ENCODE measurements around the gene SCN5A.

DNA sequence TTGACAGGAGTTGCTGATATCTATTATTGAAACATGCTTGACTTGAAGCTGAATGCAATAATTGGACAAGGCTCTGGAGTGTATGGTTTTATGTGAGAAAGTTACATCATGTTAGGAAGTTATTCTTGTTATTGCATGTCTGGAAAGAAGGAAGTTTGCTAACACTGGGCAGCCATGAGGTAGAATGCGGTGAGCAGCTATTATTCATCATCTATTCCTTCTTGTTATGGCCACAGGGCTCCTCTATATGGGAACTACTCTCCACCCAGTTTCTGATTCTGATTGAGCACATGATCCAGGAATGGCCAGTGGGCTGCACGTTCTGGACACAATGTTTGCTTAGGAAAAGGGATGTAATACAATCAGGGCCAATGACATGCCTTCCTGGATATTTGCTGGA is 37.8 kb upstream of the SCN5A start:
- TF ChIP-seq, protein P1, sequence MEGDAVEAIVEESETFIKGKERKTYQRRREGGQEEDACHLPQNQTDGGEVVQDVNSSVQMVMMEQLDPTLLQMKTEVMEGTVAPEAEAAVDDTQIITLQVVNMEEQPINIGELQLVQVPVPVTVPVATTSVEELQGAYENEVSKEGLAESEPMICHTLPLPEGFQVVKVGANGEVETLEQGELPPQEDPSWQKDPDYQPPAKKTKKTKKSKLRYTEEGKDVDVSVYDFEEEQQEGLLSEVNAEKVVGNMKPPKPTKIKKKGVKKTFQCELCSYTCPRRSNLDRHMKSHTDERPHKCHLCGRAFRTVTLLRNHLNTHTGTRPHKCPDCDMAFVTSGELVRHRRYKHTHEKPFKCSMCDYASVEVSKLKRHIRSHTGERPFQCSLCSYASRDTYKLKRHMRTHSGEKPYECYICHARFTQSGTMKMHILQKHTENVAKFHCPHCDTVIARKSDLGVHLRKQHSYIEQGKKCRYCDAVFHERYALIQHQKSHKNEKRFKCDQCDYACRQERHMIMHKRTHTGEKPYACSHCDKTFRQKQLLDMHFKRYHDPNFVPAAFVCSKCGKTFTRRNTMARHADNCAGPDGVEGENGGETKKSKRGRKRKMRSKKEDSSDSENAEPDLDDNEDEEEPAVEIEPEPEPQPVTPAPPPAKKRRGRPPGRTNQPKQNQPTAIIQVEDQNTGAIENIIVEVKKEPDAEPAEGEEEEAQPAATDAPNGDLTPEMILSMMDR (conservative IDR thresholded peaks at IDR 0.05; ENCODE audit: low read depth, low read length), result no peak
- TF ChIP-seq EZH2 (IDR thresholded peaks at IDR 0.05; ENCODE audit: borderline replicate concordance, low read depth, low read length, poor library complexity, severe bottlenecking), result no peak

Measured in A673 (cell line).